Astrocyte of the cerebellum (primary cell): ENCODE measurements around the gene FBXW8.

Experiments used
- DNase-seq: peaks from one replicate; pipeline ENCODE4 v3.0.0-alpha.2; 2011; ENCODE audit warnings: low read depth
- H3K4me3 ChIP-seq: 2 replicates; pipeline ENCODE4 v1.5.1; 2011; ENCODE audit warnings: mild to moderate bottlenecking, low read depth, low read length, moderate library complexity
- in situ Hi-C: cut with HindIII; loops from 2 replicates; pipeline ENCODE4 v1.10.0; 2017; ENCODE audit warnings: low sequenced_read_pairs
- TF ChIP-seq, protein P1 (sequence below): IDR thresholded peaks from 2 replicates; pipeline ENCODE4 v1.5.1; 2012; ENCODE audit warnings: low read length, low read depth, moderate library complexity, mild to moderate bottlenecking; ENCODE audit errors: missing control alignments

FBXW8 gene

DNA sequence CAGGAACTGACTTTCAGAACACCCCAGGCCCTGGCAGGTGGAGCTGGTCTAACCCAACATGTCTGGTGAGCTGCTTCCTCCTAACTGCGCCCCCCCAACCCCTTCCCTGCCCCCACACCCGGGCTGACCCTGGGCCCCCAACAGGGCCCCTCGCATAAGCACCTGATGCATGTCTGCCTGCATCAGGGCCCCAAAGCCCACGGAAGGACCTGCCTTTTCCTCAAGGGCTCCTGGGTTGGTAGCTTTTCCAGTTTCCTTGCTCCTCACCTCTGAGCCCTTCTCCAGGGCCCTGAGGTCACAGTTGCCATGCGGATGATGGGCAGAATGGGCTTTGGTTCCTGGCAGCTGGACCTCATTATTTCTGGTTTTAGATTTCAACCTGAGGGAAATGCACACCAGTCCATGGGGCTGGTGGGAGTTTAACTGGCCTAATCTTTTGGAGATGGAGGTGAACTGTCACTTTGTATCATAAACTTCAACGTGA lies 170.0 kb downstream of the FBXW8 start:
- in situ Hi-C loops, result no loop called here
- no peak for DNase-seq
- TF ChIP-seq, protein P1, sequence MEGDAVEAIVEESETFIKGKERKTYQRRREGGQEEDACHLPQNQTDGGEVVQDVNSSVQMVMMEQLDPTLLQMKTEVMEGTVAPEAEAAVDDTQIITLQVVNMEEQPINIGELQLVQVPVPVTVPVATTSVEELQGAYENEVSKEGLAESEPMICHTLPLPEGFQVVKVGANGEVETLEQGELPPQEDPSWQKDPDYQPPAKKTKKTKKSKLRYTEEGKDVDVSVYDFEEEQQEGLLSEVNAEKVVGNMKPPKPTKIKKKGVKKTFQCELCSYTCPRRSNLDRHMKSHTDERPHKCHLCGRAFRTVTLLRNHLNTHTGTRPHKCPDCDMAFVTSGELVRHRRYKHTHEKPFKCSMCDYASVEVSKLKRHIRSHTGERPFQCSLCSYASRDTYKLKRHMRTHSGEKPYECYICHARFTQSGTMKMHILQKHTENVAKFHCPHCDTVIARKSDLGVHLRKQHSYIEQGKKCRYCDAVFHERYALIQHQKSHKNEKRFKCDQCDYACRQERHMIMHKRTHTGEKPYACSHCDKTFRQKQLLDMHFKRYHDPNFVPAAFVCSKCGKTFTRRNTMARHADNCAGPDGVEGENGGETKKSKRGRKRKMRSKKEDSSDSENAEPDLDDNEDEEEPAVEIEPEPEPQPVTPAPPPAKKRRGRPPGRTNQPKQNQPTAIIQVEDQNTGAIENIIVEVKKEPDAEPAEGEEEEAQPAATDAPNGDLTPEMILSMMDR, result no peak
- H3K4me3 ChIP-seq, result no peak overlapping the region
